GM21447 (cell line): Measurements from ENCODE around the gene STRN.
"Not testable (repeated sequence)": the region's sequence is repeated elsewhere in the genome, so short reads cannot be mapped to it uniquely, and the experiment has no call there.

Source experiments
- ATAC-seq: cut with Tn5 transposase; IDR thresholded peaks from one replicate; pipeline ENCODE4 v1.9.1; 2021; ENCODE audit not compliant: unreplicated experiment

STRN gene

DNA sequence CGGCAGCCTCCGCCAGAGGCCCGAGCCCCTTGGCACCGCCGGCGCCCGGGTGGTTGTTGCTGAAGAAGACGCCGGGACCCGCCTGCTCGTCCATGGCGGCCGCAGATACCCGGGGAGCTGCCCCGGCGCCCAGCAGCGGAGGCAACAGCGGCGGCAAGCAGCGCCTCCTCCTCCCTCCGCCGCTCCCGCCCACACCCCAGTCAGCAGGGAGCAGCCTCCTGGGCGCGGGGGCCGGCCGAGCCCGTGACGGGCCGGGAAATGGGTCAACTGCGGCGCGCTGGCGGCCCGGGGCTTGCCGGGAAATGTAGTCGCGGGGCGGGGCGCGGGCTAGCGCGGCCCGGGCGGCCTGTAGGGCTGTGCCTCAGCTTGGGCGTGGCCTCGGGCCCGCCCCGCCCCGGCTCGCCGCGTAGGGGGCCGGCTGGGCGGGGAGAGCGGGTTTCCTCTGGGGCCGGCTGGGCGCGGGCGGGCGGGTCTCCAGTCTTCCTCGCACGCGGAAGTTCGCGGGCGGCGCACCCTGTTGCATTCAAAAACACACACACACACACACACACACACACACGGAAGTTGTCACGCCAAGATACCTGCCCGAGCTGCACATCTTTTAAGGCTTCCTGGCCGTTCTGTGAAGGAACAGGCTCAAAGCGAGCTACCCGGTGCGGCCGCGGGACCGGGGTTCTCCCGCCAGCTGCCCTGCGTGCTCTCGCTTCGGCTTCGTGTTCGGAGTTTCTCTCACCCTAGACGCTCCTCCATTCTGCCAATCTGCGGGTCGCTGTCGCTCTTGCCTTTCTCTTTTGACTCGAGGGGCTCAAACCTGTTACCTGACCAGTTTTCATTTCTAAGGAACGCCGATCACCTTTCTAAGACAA is at the start of gene STRN:
Gene STRN (minus strand): TSS at position 167 of the 866 bp plus-strand sequence. CDS start 73 bp downstream, at position 94.
- ATAC-seq = peak; percentile 94

DNA sequence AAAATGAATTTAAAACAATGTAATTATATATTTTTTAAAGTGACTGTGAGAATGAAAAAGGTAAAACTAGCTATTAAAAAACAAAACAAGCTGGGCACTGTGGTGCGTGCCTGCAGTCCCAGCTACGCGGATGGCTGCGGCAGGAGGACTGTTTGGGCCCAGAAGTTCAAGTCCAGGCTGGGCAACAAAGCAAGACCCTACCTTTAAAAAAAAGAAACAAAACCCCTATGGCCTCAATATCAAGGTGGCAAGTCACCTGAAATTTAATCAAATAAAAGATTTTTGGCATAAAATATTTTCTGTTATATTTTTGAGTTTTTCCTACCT is 46.9 kb upstream of the STRN start:
- no peak for ATAC-seq

DNA sequence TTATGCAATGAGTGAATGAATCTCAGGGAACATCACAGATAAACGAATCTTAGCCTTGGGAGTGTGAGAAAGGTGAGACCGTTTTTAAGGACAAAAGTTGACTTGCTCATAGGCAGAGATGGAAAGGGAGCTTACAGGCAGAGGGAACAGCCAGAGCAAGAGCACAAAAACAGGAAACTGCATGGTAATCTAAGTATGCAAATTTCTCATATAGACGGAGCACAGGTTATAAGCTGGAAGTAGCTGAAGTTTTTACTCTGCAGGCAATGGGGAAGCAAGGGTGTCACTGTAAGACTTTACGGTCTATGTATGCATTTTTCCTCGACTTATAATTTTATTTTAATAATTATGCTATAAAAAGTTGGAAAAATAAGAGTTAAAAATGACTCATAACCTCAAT is 44.8 kb upstream of the STRN start:
- ATAC-seq = peak; percentile 54

- peak; percentile 99 for ATAC-seq
These were observed 39.0 kb upstream of the STRN start for GRCh38 chr2:37005118-37005868.

GRCh38 chr2:37000988-37001556 is 34.7 kb upstream of the STRN start:
- no peak for ATAC-seq

- no peak for ATAC-seq
These were observed 34.0 kb upstream of the STRN start for GRCh38 chr2:37000318-37000717.

DNA sequence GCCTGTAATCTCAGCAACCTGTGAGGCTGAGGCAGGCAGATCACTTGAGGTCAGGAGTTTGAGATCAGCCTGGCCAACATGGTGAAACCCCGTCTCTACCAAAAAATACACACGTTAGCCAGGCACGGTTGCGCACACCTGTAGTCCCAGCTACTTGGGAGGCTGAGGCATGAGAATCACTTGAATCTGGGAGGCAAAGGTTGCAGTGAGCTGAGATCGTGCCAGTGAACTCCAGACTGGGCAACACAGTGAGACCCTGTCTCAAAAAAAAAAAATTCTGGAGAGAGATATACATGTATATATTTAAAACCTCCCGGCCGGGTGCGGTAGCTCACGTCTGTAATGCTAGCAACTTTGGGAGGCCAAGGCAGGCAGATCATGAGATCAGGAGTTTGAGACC is 33.1 kb upstream of the STRN start:
- ATAC-seq = not testable (repeated sequence)

GRCh38 chr2:36993841-36994620 is 27.7 kb upstream of the STRN start:
- ATAC-seq = no peak

DNA sequence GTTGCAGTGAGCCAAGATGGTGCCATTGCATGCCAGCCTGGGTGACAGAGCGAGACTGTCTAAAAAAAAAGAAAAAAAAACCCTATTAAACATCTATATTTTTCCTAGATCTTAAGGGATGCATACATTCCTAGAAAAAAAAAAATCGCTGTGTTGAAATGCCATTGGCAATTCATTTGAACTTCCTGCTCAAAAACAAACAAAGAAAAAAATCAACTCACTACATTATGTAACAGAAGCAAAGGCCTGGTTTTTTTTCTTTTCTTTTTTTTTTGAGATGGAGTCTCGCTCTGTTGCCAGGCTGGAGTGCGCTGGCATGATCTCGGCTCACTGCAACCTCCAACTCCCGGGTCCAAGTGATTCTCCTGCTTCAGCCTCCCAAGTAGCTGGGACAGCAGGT is 21.7 kb upstream of the STRN start:
- no peak for ATAC-seq

GRCh38 chr2:36982467-36982866 is 16.1 kb upstream of the STRN start:
- no peak for ATAC-seq

DNA sequence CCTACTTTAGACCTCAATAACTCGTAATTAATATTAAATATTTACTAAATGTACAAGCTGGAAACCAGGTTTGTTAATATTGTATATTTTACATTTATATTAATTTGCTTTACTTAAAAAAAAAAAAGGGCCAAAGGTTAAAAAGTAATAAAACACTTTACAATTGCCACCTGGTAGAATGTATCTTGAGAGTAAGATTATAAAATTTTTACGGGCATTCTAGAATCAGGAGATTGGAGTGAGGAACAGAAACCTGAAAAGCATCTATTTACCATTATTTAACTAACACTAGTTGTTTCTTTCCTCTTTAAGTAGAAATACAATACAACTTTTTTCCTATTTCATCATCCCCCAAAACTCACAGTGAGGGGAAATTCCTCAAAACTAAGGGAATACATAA is 15.6 kb upstream of the STRN start:
- ATAC-seq = no peak

DNA sequence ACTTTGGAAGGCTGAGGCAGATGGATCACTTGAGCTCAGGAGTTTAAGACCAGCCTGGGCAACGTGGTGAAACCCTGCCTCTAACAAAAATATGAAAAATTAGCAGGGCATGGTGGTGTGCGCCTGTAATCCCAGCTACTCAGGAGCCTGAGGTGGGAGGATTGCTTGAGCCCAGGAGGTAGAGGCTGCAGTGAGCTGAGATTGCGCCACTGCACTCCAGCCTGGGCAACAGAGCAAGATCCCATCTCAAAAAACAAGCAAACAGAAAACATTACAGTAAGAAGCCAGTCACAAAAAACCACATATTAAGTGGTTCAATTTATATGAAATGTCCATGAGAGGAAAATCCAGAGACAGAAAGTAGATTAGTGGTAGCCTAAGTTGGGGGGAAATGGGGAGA is 12.7 kb upstream of the STRN start:
- not testable (repeated sequence) for ATAC-seq

DNA sequence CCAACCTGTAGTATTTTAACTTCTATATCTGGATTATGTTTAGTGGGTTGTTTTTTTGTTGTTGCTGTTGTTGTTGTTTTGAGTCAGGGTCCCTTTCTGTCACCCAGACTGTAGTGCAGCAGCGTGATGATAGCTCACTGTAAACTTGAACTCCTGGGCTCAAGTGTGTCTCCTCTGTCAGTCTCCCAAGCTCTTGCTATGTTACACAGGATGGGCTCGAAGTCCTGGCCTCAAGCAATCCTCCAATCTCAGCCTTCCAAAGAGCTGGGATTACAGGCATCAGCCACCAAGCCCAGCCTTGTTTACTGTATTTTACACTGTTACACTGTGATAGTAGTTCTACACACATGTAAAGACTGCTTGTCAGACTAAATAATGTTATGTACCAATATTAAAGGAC is 9.7 kb upstream of the STRN start:
- ATAC-seq = no peak

- no peak for ATAC-seq
These were observed 9.0 kb upstream of the STRN start for GRCh38 chr2:36975306-36975705.

DNA sequence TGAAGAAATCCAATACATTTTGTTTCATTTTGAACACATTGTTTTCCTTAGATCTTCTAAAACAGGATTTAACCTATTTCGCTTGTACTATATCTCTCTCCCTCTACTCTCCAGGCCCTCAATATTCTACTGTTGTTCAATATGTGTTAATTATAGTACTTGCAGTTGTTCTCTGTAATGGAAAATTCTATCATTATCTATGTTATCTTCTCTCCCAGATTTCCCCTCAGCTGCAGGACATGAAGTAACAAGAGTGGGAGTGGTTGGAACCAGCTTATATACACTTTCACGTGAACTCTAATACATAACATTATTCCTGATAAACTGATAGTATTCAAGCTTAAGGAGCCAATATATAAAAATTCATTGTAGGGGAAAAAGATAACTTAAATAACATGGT is 7.0 kb upstream of the STRN start:
- ATAC-seq = no peak

- no peak for ATAC-seq
These were observed 5.7 kb upstream of the STRN start for GRCh38 chr2:36971990-36972389.

- ATAC-seq = no peak
These were observed 1.0 kb upstream of the STRN start for GRCh38 chr2:36967236-36967876.

- ATAC-seq = peak; percentile 29
These were observed 476 bp downstream of the STRN start for GRCh38 chr2:36965751-36966369.

DNA sequence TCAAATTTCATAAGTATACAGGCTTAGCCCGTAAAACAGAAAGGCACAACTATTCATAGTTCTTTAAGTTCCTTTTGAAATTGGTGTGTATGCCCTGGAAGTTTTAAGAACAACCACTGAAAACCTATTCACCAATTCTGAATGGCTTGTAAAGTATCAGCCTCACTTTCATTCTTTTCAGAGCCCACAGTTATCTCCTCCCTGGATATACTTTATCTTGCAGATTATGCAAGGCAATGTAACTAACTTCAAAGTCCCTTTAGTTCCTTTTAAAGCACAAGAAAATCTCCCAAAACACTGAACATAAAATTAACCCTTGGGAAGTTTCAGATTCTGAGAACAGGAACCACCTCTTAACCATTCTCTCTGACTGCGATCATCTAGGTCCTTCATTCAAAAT is 1.1 kb downstream of the STRN start:
- no peak for ATAC-seq

DNA sequence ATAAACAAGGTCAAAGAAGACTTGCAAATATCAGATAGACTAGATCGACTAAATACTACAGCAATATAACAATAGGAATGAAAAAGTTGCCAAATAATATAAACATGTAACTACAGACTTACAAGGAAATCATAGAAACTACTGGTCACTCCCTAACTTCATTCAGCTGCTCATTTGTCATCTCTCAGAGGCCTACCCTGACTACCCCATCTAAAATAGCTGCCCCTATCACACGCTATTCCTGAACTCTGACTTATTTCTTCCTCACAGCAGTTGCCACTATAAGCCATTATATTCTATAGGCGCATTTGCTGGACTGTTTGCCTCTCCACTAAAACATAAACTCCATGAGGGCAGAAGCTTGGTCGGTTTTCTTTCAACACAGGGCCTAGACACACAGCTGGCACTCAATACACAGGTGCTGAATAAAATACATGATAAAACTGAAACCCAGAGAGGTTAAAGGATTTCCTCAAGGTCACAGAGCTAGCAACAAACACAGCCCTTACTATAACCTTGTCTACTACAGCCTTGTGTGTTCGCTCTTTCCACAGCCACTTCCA is 1.8 kb downstream of the STRN start:
- no peak for ATAC-seq
